Left ventricle myocardium inferior (tissue), 1 donor: ENCODE data around the gene ZBTB46. TPM values are rescaled to one million over a fixed set of nuclear protein-coding genes. Genes with fewer than 3 reads are reported as not detected.

Experiments
- DNase-seq: peaks from one replicate; pipeline ENCODE4 v3.0.0-alpha.2; 2020
- H3K27ac ChIP-seq: fragments of 200-600 bp; replicated peaks from 2 replicates; pipeline ENCODE4 v1.8.0; 2021
- H3K27me3 ChIP-seq: fragments of 200-600 bp; 2 replicates; pipeline ENCODE4 v1.8.0; 2021; ENCODE audit warnings: low read depth
- H3K36me3 ChIP-seq: fragments of 200-600 bp; 2 replicates; pipeline ENCODE4 v1.8.0; 2021
- H3K4me1 ChIP-seq: fragments of 200-600 bp; 2 replicates; pipeline ENCODE4 v1.8.0; 2021
- H3K4me3 ChIP-seq: fragments of 200-600 bp; 2 replicates; pipeline ENCODE4 v1.8.0; 2021; ENCODE audit warnings: mild to moderate bottlenecking, moderate library complexity
- H3K9me3 ChIP-seq: fragments of 200-600 bp; replicated peaks from 2 replicates; pipeline ENCODE4 v1.8.0; 2021
- intact Hi-C: fragments of 100-400 bp; cut with micrococcal nuclease; formaldehyde crosslinking; loops from one replicate; pipeline ENCODE4 v1.11.0; 2022
- total RNA-seq: library from RNA; stranded (reverse); fragmentation: NEBNext Ultra II Directional; extraction: Animal tissue kit (Norgen Biotek cat#: 25700); gene quantifications from one replicate; pipeline ENCODE4 v1.2.1, GENCODE V29; 2021
- TF ChIP-seq, protein P1 (sequence below): fragments of 200-600 bp; IDR thresholded peaks from 2 replicates; pipeline ENCODE4 v1.8.0; 2021; ENCODE audit warnings: antibody characterized with exemption, mild to moderate bottlenecking, borderline replicate concordance
- donor health status: DM: no; HTN: yes; CAD: no; lungs with severe emphysema.

Gene ZBTB46
- total RNA-seq, 1 donor from 2014 or later: 13.6 TPM

DNA sequence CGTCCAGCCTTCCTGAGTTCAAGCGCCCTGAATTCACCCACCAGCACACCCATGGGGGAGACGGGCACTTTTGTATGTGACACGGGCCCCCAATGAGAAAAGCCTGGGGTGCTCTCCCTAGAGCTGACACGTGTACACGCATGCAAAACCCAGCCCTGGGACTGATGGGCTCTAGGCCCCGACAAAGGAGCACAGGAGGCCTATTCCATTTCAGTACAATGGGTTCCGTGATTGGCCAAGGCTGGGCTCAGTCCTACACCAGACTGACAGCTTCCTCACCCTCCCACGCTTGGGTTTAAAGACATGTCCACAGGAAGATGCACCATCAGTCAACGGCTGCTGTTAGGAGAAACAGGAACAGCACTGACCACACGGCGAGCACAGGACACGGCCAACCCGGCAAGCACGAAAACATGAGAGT, 8.8 kb downstream of the ZBTB46 start:
- H3K27me3 ChIP-seq: no peaks in the 10 kb centered on the region
- H3K4me3 ChIP-seq: no peak overlapping the region
- TF ChIP-seq, protein P1, sequence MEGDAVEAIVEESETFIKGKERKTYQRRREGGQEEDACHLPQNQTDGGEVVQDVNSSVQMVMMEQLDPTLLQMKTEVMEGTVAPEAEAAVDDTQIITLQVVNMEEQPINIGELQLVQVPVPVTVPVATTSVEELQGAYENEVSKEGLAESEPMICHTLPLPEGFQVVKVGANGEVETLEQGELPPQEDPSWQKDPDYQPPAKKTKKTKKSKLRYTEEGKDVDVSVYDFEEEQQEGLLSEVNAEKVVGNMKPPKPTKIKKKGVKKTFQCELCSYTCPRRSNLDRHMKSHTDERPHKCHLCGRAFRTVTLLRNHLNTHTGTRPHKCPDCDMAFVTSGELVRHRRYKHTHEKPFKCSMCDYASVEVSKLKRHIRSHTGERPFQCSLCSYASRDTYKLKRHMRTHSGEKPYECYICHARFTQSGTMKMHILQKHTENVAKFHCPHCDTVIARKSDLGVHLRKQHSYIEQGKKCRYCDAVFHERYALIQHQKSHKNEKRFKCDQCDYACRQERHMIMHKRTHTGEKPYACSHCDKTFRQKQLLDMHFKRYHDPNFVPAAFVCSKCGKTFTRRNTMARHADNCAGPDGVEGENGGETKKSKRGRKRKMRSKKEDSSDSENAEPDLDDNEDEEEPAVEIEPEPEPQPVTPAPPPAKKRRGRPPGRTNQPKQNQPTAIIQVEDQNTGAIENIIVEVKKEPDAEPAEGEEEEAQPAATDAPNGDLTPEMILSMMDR: no peak
- H3K4me1 ChIP-seq: peaks cover 74% of the 10 kb centered on the region
- no peaks in the 10 kb centered on the region for H3K9me3 ChIP-seq
- intact Hi-C loops: no loop called here
- peak overlapping the region; percentile 47 for H3K27ac ChIP-seq
- no peaks in the 10 kb centered on the region for H3K36me3 ChIP-seq
- DNase-seq: no peak

DNA sequence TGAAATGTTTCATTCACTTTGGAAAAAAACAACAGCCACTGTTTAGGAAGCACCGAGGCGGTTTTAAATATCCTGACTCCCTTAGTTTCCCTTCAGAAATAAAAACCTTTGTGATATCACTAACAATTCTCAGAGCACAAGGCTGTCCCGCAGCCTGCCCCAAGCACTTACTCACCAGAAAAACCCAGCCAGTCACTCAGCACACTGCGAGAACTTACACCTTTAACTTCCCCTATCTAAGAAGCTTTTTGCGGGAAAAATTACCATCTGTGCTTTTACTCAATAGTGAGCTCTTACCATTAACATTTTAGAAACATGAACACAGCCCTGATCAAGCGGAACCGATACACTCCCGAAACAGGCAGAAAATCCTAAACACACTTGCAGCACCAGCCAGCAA, 9.3 kb downstream of the ZBTB46 start:
- H3K4me1 ChIP-seq: peaks cover 71% of the 10 kb centered on the region
- no peak overlapping the region for H3K4me3 ChIP-seq
- intact Hi-C loops: no loop called here
- H3K27ac ChIP-seq: peak overlapping the region; percentile 47
- H3K9me3 ChIP-seq: no peaks in the 10 kb centered on the region
- no peaks in the 10 kb centered on the region for H3K27me3 ChIP-seq
- no peak for DNase-seq
- TF ChIP-seq, protein P1: no peak
- H3K36me3 ChIP-seq: no peaks in the 10 kb centered on the region

DNA sequence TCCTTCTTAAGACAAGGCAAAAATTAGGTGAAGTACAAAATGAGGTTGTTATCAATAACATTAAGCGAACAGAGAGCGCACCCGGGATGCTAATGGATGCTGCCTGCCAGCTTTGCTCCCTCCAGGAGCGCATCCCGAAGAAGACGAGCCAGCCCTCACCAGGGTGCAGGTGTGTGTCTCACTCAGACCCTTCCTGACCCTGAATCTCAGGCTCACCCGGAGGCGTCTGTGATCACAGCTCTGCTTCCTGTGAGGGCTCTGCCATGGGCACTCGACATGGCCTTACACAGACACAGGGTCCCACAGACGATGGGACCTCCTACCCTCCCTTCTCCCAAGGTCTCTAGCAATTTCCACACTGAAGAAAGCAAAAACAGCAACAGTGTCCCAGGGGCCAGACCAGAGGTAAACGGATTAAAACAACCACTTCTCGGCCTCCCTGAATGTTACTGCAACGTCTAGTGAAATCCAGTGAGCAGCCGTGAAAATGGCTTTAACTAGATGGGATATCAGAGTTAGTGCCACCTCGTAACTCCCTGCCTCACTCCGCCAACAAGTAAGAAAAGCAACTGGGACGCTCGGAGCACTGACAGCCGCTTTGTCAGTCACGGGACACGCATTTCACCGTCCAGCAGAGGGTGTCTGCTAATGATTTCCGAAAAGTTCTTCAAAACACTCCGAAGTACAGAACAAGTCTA, 11.7 kb downstream of the ZBTB46 start:
- H3K9me3 ChIP-seq: no peaks in the 10 kb centered on the region
- DNase-seq: peak; percentile 44
- TF ChIP-seq, protein P1: peak; percentile 60
- no peaks in the 10 kb centered on the region for H3K27me3 ChIP-seq
- no peaks in the 10 kb centered on the region for H3K36me3 ChIP-seq
- intact Hi-C loops: loop anchor here (10.0 kb wide), 1 partner anchor 45 kb away; the partner anchor contains the start of genes ABHD16B and TPD52L2
- peak overlapping the region; percentile 7 for H3K4me3 ChIP-seq
- H3K27ac ChIP-seq: peak overlapping the region; percentile 32
- H3K4me1 ChIP-seq: peaks cover 66% of the 10 kb centered on the region

DNA sequence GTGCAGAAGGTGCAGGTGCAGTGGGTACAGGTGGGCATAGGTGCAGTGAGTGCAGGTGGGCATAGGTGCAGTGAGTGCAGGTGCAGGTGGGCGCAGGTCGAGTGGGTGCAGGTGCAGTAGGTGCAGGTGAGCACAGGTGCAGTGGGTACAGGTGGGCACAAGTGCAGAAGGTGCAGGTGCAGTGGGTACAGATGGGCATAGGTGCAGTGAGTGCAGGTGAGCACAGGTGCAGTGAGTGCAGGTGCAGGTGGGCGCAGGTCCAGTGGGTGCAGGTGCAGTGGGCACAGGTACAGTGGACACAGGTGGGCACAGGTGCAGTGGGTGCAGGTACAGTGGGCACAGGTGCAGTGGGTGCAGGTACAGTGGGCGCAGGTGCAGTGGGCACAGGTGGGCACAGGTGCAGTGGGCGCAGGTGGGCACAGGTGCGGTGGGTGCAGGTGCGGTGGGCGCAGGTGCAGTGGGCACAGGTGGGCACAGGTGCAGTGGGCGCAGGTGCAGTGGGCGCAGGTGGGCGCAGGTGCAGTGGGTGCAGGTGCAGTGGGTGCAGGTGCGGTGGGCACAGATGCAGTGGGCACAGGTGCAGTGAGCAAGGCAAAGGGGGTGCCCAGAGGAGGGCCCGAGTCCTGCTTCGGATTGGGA, 15.3 kb downstream of the ZBTB46 start:
- Histone ChIP-seq H3K27me3 (no peaks in the 10 kb centered on the region), H3K36me3 (no peaks in the 10 kb centered on the region), H3K4me3 (no peak overlapping the region), H3K27ac (no peak overlapping the region), H3K4me1 (peaks cover 56% of the 10 kb centered on the region), H3K9me3 (no peaks in the 10 kb centered on the region)
- intact Hi-C loops: loop anchor here (10.0 kb wide), 1 partner anchor 49 kb away; the partner anchor contains the start of genes ABHD16B and TPD52L2
- no peak for DNase-seq
- TF ChIP-seq, protein P1: no peak

DNA sequence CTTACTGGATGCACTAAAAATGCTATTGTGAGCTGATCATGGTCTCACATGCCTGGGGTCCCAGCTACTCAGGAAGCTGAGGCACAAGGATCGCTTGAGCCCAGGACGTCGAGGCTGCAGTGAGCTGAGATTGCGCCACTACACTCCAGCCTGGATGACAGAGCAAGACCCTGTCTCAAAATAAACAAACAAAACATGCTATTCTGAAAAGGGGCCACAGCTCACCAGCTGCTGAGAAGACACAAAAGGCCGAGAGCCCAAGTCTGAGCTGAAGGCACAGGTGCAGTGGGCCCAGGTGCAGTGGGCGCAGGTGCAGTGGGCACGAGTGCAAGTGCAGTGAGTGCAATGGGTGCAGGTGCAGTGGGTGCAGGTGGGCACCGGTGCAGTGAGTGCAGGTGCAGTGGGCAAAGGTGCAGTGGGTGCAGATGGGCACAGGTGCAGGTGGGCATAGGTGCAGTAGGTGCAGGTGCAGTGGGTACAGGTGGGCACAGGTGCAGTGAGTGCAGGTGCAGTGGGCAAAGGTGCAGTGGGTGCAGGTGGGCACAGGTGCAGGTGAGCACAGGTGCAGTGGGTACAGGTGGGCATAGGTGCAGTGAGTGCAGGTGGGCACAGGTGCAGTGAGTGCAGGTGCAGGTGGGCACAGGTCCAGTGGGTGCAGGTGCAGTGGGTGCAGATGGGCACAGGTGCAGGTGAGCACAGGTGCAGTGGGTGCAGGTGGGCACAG, 16.0 kb downstream of the ZBTB46 start:
- H3K9me3 ChIP-seq: no peaks in the 10 kb centered on the region
- no peak overlapping the region for H3K4me3 ChIP-seq
- no peaks in the 10 kb centered on the region for H3K27me3 ChIP-seq
- peaks cover 55% of the 10 kb centered on the region for H3K4me1 ChIP-seq
- no peaks in the 10 kb centered on the region for H3K36me3 ChIP-seq
- no peak overlapping the region for H3K27ac ChIP-seq
- DNase-seq: no peak
- intact Hi-C loops: loop anchor here (10.0 kb wide), 1 partner anchor 50 kb away; the partner anchor contains the start of genes ABHD16B and TPD52L2
- TF ChIP-seq, protein P1: no peak
